HG02678 (cell line): Measurements from ENCODE around the gene RGR.

ENCODE experiments used
- ATAC-seq: cut with Tn5 transposase; IDR thresholded peaks from one replicate; pipeline ENCODE4 v1.9.1; 2021; ENCODE audit warnings: mild to moderate bottlenecking, moderate library complexity; ENCODE audit not compliant: unreplicated experiment

Gene RGR

DNA sequence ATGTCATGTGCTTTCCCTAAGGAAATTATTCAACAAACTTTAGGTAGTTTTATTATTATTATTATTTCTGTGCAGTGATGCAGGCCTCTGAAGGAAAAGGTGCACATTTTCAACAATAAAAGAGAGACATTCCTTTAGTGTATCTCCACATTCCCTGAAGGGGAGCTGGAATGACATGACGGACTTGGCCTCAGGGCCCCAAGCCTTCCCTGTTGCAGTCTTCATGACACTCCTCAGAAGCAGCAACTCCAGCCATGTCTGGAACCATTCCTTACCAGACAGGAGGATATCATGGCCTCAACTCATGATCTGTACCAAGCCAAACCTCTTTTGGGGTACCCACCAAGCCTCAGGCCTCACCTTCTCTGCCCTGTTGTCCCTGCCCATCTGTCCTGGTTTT, 48.3 kb downstream of the RGR start:
- ATAC-seq: no peak

DNA sequence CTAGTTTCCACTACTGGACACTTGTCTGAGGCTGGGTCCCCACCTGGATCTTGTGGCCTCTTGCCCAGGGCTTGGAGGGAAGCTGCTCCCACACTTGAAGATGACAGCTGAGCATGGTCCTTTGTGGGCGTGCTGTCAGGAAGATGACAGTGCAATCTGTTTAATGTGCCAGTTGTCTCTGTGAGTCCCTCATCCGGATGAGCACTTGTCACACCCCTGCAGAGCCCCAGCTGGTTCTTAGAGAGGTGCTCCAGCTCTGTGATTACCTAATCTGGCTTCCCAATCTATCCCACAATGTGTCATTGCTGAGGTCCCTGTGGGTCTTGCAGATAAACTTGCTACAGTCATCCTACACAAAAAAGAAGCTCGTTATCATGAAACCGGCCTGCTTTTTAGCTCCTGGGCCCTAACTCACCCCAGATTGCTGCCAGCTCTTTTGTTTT, 48.7 kb downstream of the RGR start:
- no peak for ATAC-seq

DNA sequence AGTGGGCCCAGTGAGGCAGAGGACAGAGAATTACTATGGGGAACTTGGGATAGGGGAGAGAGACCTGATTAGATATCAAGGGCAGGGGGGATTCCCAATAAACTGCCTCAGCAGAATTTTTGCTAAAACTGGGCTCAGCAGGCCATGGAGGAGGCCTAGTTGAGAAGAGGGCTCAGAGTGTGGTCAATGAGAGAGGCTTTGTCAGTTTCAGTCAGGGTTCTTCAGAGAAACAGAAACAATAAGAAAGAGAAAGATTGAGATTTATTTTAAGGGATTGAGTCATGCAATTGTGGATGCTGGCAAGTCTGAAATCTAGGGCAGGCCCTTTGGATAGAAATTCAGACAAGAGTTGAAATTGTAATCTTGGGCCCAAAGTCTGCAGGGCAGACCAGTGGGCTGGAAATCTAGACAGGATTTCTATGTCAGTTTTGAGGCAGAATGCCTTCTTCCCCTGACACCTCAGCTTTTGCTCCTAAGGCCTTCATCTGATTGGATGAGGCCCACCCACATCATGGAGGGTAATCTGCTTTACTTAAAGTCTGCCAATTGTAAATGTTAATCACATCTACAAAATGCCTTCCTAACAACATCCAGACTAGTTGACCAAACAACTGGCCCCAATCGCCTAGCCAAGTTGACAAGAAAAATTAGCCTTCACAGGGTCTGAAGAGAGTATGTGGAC, 50.1 kb downstream of the RGR start:
- ATAC-seq: peak; percentile 65

DNA sequence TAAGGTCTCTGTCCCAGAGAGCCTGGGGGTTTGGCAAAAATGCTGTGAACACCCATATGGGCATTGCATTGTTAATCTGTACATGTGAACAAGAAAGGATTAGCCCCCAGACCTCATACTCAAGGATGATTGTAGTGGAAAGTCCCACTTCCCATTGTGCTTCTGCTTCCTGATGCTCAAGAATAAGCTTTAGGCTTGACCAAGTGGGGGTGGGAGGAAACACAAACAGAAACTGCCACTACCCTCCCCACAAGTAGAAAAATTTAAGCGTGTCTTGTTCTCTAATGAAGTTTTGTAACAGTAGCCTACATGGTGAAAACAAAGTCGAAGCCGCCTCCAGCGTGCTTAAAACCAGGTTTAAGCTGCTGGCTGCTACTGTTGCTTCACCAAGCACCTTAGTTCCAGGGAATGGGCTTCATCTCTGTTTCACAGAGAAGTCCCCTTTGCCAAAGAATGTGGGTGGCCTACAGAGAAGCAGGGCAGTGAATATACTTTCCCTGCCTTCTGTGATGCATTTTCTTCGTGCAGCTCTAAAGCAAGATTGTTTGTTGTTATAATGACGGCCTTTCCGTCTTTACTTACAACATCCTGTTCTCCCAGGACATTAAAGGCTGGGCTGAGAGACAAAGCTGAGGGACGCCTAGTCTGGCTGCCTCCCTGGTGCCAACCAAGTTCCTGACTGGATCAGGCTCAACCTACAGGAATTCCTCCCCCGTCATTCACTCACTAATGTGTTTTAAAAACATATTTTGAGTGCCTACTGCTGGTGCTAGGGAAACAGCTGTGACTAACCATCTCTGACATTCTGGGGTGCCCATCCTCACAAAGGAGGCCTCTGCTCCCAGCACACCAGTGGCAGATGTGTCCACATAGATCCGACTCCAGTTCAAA, 51.5 kb downstream of the RGR start:
- ATAC-seq: no peak

DNA sequence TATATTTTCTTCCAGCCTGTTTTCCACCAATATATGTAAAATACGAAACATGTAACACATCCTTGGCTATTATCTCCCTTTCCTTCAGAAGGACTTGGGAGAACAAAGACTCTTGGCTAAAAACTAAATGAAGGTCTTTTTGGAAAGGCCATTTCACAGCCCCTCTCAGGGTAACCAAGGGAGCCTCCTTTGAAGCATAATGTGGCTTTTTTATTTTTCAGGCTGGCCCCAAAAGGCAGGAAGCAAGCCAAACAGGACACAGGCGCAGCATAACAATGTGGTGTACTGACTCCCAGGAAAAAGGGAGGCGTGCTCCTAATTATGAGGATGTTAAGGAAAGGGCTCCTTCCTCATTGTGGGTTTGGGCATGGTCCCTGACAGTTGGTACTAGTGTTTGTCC, 53.2 kb downstream of the RGR start:
- ATAC-seq: no peak

DNA sequence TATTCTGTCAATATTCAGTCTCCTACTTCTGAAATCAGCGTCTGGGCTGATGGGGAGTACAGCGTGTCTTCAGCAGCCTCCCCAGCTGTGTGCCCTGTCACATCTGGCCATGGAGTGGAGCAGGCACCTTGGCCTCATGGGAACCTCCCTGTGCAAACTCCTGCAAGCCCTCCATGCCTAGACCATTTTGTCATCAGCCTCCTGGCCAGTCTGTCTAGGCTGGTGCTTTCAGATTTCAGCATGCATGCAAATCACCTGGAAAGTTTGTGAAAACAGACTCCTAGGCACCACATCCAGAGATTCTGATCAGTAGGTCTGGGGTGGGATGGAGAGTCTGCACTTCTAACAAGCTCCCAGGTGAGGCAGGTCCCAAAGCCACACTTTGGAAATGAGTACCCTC, 57.4 kb downstream of the RGR start:
- no peak for ATAC-seq

- no peak for ATAC-seq
Observed at GRCh38 chr10:84306751-84307384, 62.0 kb downstream of the RGR start.

- no peak for ATAC-seq
Observed at GRCh38 chr10:84308021-84308420, 63.2 kb downstream of the RGR start.

GRCh38 chr10:84308481-84309304, 63.8 kb downstream of the RGR start:
- ATAC-seq: no peak
